HCT116 (cell line): ENCODE results near the gene ALDOC.

ENCODE experiments used
- ATF3 ChIP-seq: IDR thresholded peaks from 2 replicates; pipeline ENCODE4 v1.6.1; 2012
- CBX3 ChIP-seq: IDR thresholded peaks from 2 replicates; pipeline ENCODE4 v1.6.1; 2012; ENCODE audit warnings: low read depth
- ELF1 ChIP-seq: IDR thresholded peaks from 2 replicates; pipeline ENCODE4 v1.6.1; 2012; ENCODE audit warnings: low read depth, borderline replicate concordance
- EZH2 ChIP-seq: fragments of 200-600 bp; sonication (generic); IDR thresholded peaks from 2 replicates; pipeline ENCODE4 v1.6.1; 2017; ENCODE audit warnings: antibody characterized with exemption, mixed run types
- EZH2phosphoT487 ChIP-seq: fragments of 200-600 bp; IDR thresholded peaks from 2 replicates; pipeline ENCODE4 v1.6.1; 2018; ENCODE audit warnings: antibody characterized with exemption, borderline replicate concordance
- POLR2A ChIP-seq: IDR thresholded peaks from 2 replicates; pipeline ENCODE4 v1.7.0; 2011; ENCODE audit warnings: borderline replicate concordance; ENCODE audit not compliant: insufficient read depth, insufficient read length; ENCODE audit errors: extremely low read depth
- POLR2AphosphoS5 ChIP-seq: IDR thresholded peaks from 2 replicates; pipeline ENCODE4 v1.6.1; 2011; ENCODE audit warnings: mild to moderate bottlenecking, low read depth, low read length, moderate library complexity
- RAD21 ChIP-seq: IDR thresholded peaks from 2 replicates; pipeline ENCODE4 v1.6.1; 2012; ENCODE audit warnings: low read depth, mild to moderate bottlenecking
- REST ChIP-seq: IDR thresholded peaks from 2 replicates; pipeline ENCODE4 v1.6.1; 2012; ENCODE audit warnings: low read depth
- SRF ChIP-seq: IDR thresholded peaks from 2 replicates; pipeline ENCODE4 v1.6.1; 2012; ENCODE audit warnings: low read depth
- TF ChIP-seq, protein P1 (sequence below), 3 experiments: fragments of 200-600 bp in 1 of 3; sonication (generic) in 1 of 3; IDR thresholded peaks in 2 of 3; conservative IDR thresholded peaks in 1 of 3; 2 replicates each; pipeline ENCODE4 v1.5.1; 2012 to 2017; ENCODE audit warnings: low read depth in 2 of 3, low read length in 2 of 3, antibody characterized with exemption in 1 of 3, borderline replicate concordance in 1 of 3, control low read depth in 1 of 3, mild to moderate bottlenecking in 1 of 3, mixed read lengths in 1 of 3, mixed run types in 1 of 3, moderate library complexity in 1 of 3; ENCODE audit not compliant: insufficient read depth in 1 of 3

DNA sequence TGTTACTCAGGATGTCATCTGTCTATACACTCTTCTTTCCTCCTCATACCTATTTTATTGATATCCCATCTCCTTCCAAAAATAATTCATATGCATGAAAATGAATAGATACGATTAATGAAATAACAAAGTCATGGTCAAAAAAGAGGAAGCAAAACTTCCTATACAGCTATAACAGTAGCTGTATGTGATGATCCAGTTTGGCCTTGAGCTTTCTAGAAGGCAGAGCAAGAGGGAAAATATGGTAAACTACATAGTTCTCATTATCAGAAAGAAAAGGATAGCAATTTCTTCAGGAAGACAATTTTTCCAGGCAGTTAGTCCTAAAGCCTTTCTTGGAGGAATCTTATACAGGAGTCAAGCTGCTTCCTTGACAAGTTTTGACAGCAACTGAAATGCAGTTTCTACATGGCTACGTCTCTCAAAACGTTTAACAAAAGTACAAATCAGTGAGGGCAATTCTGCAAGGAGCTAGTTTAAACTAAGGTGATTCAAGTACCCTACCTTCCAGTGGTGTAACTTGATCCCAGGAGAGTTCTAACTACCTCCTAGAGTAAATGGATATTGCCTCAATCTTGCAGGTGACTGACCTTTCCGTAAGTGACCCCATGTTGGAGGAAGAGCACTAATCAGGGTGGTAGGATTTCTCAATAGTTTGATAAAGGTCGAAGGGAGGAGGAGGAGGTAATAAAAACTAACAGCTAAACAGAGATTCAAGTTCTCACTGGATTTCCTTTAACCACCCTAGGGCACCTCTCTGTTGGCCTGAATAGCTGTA, 21.1 kb upstream of the ALDOC start:
- TF ChIP-seq REST (no peak), POLR2A (no peak), POLR2AphosphoS5 (no peak), EZH2 (no peak), CBX3 (no peak), EZH2phosphoT487 (no peak), SRF (no peak), ELF1 (no peak), ATF3 (no peak), RAD21 (no peak)
- TF ChIP-seq, protein P1, sequence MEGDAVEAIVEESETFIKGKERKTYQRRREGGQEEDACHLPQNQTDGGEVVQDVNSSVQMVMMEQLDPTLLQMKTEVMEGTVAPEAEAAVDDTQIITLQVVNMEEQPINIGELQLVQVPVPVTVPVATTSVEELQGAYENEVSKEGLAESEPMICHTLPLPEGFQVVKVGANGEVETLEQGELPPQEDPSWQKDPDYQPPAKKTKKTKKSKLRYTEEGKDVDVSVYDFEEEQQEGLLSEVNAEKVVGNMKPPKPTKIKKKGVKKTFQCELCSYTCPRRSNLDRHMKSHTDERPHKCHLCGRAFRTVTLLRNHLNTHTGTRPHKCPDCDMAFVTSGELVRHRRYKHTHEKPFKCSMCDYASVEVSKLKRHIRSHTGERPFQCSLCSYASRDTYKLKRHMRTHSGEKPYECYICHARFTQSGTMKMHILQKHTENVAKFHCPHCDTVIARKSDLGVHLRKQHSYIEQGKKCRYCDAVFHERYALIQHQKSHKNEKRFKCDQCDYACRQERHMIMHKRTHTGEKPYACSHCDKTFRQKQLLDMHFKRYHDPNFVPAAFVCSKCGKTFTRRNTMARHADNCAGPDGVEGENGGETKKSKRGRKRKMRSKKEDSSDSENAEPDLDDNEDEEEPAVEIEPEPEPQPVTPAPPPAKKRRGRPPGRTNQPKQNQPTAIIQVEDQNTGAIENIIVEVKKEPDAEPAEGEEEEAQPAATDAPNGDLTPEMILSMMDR (IDR thresholded peaks at IDR 0.05 in 2 of 3, conservative IDR thresholded peaks at IDR 0.05 in 1 of 3; ENCODE audit: borderline replicate concordance in 1 of 3, insufficient read depth in 1 of 3, low read depth in 2 of 3, low read length in 2 of 3), result no peak
